ENCODE results near the gene DBT.
"Not testable (repeated sequence)": the region's sequence is repeated elsewhere in the genome, so short reads cannot be mapped to it uniquely, and the experiment has no call there.

- TF ChIP-seq POLR2A, CTCF (IDR thresholded peaks at IDR 0.05): not testable (repeated sequence)
Measured at GRCh38 chr1:100205103-100205502, 44.5 kb downstream of the DBT start.

Data from body of pancreas (tissue), 4 donors.